Neural crest cell (in vitro differentiated cells): Measurements from ENCODE around the gene GDF9. TPM values are rescaled to one million over a fixed set of nuclear protein-coding genes. Genes with fewer than 3 reads are reported as not detected.

Source experiments
- DNase-seq: peaks from one replicate; pipeline ENCODE4 v3.0.0; 2021; ENCODE audit warnings: low read depth, mixed read lengths, low spot score
- H3K27ac Mint-ChIP-seq: one replicate; pipeline ENCODE4 v1.8.0; 2021; ENCODE audit warnings: mild to moderate bottlenecking, mixed read lengths; ENCODE audit not compliant: unreplicated experiment
- H3K27me3 Mint-ChIP-seq: 2 replicates; pipeline ENCODE4 v1.8.0; 2021; ENCODE audit warnings: low read depth, mild to moderate bottlenecking, mixed read lengths
- H3K36me3 Mint-ChIP-seq: 2 replicates; pipeline ENCODE4 v1.8.0; 2021; ENCODE audit warnings: low read depth, mild to moderate bottlenecking, mixed read lengths
- H3K4me1 Mint-ChIP-seq: 2 replicates; pipeline ENCODE4 v1.8.0; 2021; ENCODE audit warnings: mixed read lengths
- H3K4me3 Mint-ChIP-seq: one replicate; pipeline ENCODE4 v1.8.0; 2021; ENCODE audit warnings: mild to moderate bottlenecking, mixed read lengths
- H3K9me3 Mint-ChIP-seq: 2 replicates; pipeline ENCODE4 v1.8.0; 2021; ENCODE audit warnings: mixed read lengths
- CTCF ChIP-seq: fragments of 200-600 bp; sonication (generic); conservative IDR thresholded peaks from 2 replicates; pipeline ENCODE4 v1.5.0; 2021; ENCODE audit warnings: antibody characterized with exemption, mild to moderate bottlenecking
- long read RNA-seq: library from polyadenylated mRNA; unstranded; transcript quantifications from one replicate; pipeline ENCODE4 v2.0.0, GENCODE V29; 2020
- total RNA-seq: library from RNA; stranded (reverse); gene quantifications from 2 replicates; pipeline ENCODE4 v1.2.1, GENCODE V29; 2021

Gene GDF9
- 0.49 and 0.89 TPM in 2 replicates for total RNA-seq
- long read RNA-seq, partial matches to known transcripts: 0 of 2 reads
- long read RNA-seq, other reads (novel, unspliced or antisense): 2 of 2 reads

GRCh38 chr5:132866342-132867045 lies at the start of gene GDF9, which contains the start of gene UQCRQ:
TSS of gene GDF9 (minus strand) at chr5:132866469. CDS start at chr5:132864533, 1,936 bp downstream.
TSS of gene UQCRQ (plus strand) at chr5:132866642. CDS start at chr5:132866882, 240 bp downstream.
- TF ChIP-seq CTCF: no peak
- DNase-seq: peak; percentile 82
- Mint-ChIP-seq H3K4me1 (peaks cover 30% of the 10 kb centered on the region), H3K36me3 (peaks cover 11% of the 10 kb centered on the region), H3K4me3 (peak within 1 kb of the TSS; percentile 100), H3K9me3 (no peaks in the 10 kb centered on the region), H3K27ac (peak within 1 kb of the TSS; percentile 100), H3K27me3 (peaks cover 9% of the 10 kb centered on the region)

- no peak for DNase-seq
- Mint-ChIP-seq H3K27me3 (no peaks in the 10 kb centered on the region), H3K4me3 (no peak overlapping the region), H3K36me3 (peaks cover 10% of the 10 kb centered on the region), H3K4me1 (no peaks in the 10 kb centered on the region), H3K9me3 (no peaks in the 10 kb centered on the region), H3K27ac (no peak overlapping the region)
- TF ChIP-seq CTCF: no peak
Observed at GRCh38 chr5:132915681-132916080, 49.4 kb upstream of the GDF9 start.

GRCh38 chr5:132909702-132910101 lies 43.4 kb upstream of the GDF9 start:
- H3K9me3 Mint-ChIP-seq: no peaks in the 10 kb centered on the region
- H3K27ac Mint-ChIP-seq: no peak overlapping the region
- H3K36me3 Mint-ChIP-seq: peaks cover 9% of the 10 kb centered on the region
- no peak for DNase-seq
- no peak overlapping the region for H3K4me3 Mint-ChIP-seq
- H3K4me1 Mint-ChIP-seq: no peaks in the 10 kb centered on the region
- no peak for TF ChIP-seq CTCF
- H3K27me3 Mint-ChIP-seq: no peaks in the 10 kb centered on the region

GRCh38 chr5:132907161-132907560 lies 40.9 kb upstream of the GDF9 start:
- TF ChIP-seq CTCF: no peak
- Mint-ChIP-seq H3K36me3 (peaks cover 6% of the 10 kb centered on the region), H3K4me1 (no peaks in the 10 kb centered on the region), H3K4me3 (no peak overlapping the region), H3K27ac (no peak overlapping the region), H3K9me3 (no peaks in the 10 kb centered on the region), H3K27me3 (no peaks in the 10 kb centered on the region)
- DNase-seq: no peak

- Mint-ChIP-seq H3K9me3 (no peaks in the 10 kb centered on the region), H3K27me3 (no peaks in the 10 kb centered on the region), H3K4me1 (no peaks in the 10 kb centered on the region), H3K4me3 (no peak overlapping the region), H3K36me3 (peaks cover 3% of the 10 kb centered on the region), H3K27ac (no peak overlapping the region)
- TF ChIP-seq CTCF: peak; percentile 33
- no peak for DNase-seq
Observed at GRCh38 chr5:132905938-132906337, 39.7 kb upstream of the GDF9 start.
